ENCODE results near the gene CBFA2T3.

GRCh38 chr16:88999457-89000206 is 22.6 kb upstream of the CBFA2T3 start:
- TF ChIP-seq CTCF (conservative IDR thresholded peaks at IDR 0.05; ENCODE audit: low read length) (no peak), EZH2phosphoT487 (IDR thresholded peaks at IDR 0.05; ENCODE audit: borderline replicate concordance) (no peak)

All from Loucy (cell line).